HepG2 (cell line): ENCODE results near the gene POU3F3. TPM values are rescaled to one million over a fixed set of nuclear protein-coding genes. Genes with fewer than 3 reads are reported as not detected.

Experiments
- BRF2 ChIP-seq: sonication (generic); formaldehyde crosslinking; IDR thresholded peaks from 2 replicates; pipeline ENCODE4 v1.8.1; 2022; ENCODE audit warnings: mild to moderate bottlenecking, missing genetic modification reagents
- FOXO4 ChIP-seq: sonication (generic); formaldehyde crosslinking; conservative IDR thresholded peaks from 2 replicates; pipeline ENCODE4 v1.8.1; 2023; ENCODE audit warnings: missing genetic modification reagents
- GFI1 ChIP-seq: sonication (generic); formaldehyde crosslinking; IDR thresholded peaks from 2 replicates; pipeline ENCODE4 v1.5.0; 2020; ENCODE audit warnings: missing genetic modification reagents, mild to moderate bottlenecking, borderline replicate concordance
- GLI4 ChIP-seq: sonication (generic); formaldehyde crosslinking; IDR thresholded peaks from 2 replicates; pipeline ENCODE4 v1.5.1; 2020; ENCODE audit warnings: missing genetic modification reagents, mild to moderate bottlenecking, moderate library complexity, borderline replicate concordance
- HNRNPUL1 ChIP-seq: fragments of 200-400 bp; formaldehyde crosslinking; IDR thresholded peaks from 2 replicates; pipeline ENCODE4 v1.6.1; 2017; ENCODE audit warnings: low read depth, mild to moderate bottlenecking, low read length, moderate library complexity
- POLR2AphosphoS5 ChIP-seq: IDR thresholded peaks from 2 replicates; pipeline ENCODE4 v1.6.1; 2012; ENCODE audit warnings: low read depth, low read length
- SIX4 ChIP-seq: sonication (generic); formaldehyde crosslinking; IDR thresholded peaks from 2 replicates; pipeline ENCODE4 v1.4.0; 2020; ENCODE audit warnings: missing genetic modification reagents
- SRY ChIP-seq: sonication (generic); formaldehyde crosslinking; IDR thresholded peaks from 2 replicates; pipeline ENCODE4 v1.8.0; 2022; ENCODE audit warnings: mild to moderate bottlenecking, missing genetic modification reagents
- TEAD2 ChIP-seq: sonication (generic); formaldehyde crosslinking; IDR thresholded peaks from 2 replicates; pipeline ENCODE4 v1.9.0; 2021; ENCODE audit warnings: missing genetic modification reagents
- ZBTB8A ChIP-seq: sonication (generic); formaldehyde crosslinking; IDR thresholded peaks from 2 replicates; pipeline ENCODE4 v1.4.0; 2020; ENCODE audit warnings: mild to moderate bottlenecking, low read depth, missing genetic modification reagents, borderline replicate concordance
- ZFAT ChIP-seq: sonication (generic); formaldehyde crosslinking; conservative IDR thresholded peaks from 2 replicates; pipeline ENCODE4 v1.8.1; 2023; ENCODE audit warnings: missing genetic modification reagents, inconsistent platforms
- ZFX ChIP-seq: sonication (generic); formaldehyde crosslinking; IDR thresholded peaks from 2 replicates; pipeline ENCODE4 v1.4.0; 2020; ENCODE audit warnings: mild to moderate bottlenecking, low read depth, missing genetic modification reagents, moderate library complexity
- ZNF777 ChIP-seq: sonication (generic); formaldehyde crosslinking; IDR thresholded peaks from 2 replicates; pipeline ENCODE4 v1.4.0; 2020; ENCODE audit warnings: missing genetic modification reagents
- ZNF792 ChIP-seq: IDR thresholded peaks from 2 replicates; pipeline ENCODE4 v1.6.1; 2016
- polyA plus RNA-seq, 8 experiments: library from polyadenylated mRNA; depleted of rRNA in 3 of 8; stranded (reverse) in 7 of 8; unstranded in 1 of 8; fragments of >200 nt; fragmentation: Illumina TruSeq in 4 of 8; extraction: Trizol in 4 of 8; gene quantifications; 2 replicates each; pipeline versions ENCODE4 v1.2.1 to v1.2.3, GENCODE V29; 2011 to 2016; ENCODE audit warnings: low read depth in 4 of 8, missing spikeins in 1 of 8, mixed read lengths in 1 of 8; ENCODE audit not compliant: insufficient read depth in 1 of 8
- total RNA-seq, 5 experiments: library from RNA; depleted of rRNA; stranded (reverse); fragments of >200 nt; fragmentation: Illumina TruSeq; extraction: Trizol; gene quantifications; 2 replicates each; pipeline ENCODE4 v1.2.3, GENCODE V29; 2016; ENCODE audit warnings: low read depth in 1 of 5
- TF ChIP-seq, protein P1 (sequence below): sonication (generic); formaldehyde crosslinking; IDR thresholded peaks from 2 replicates; pipeline ENCODE4 v1.8.1; 2023; ENCODE audit warnings: mild to moderate bottlenecking, missing genetic modification reagents
- TF ChIP-seq, protein P2 (sequence below): sonication (generic); formaldehyde crosslinking; IDR thresholded peaks from 2 replicates; pipeline ENCODE4 v1.4.0; 2020; ENCODE audit warnings: missing genetic modification reagents
- TF ChIP-seq, protein P3 (sequence below): sonication (generic); formaldehyde crosslinking; IDR thresholded peaks from 2 replicates; pipeline ENCODE4 v1.4.0; 2020; ENCODE audit warnings: missing genetic modification reagents, borderline replicate concordance
- TF ChIP-seq, protein P4 (sequence below): sonication (generic); formaldehyde crosslinking; IDR thresholded peaks from 2 replicates; pipeline ENCODE4 v1.5.0; 2020; ENCODE audit warnings: mild to moderate bottlenecking, missing genetic modification reagents

Gene POU3F3
- total and polyA plus RNA-seq, 2 of the 13 experiments (the other 11 are each of a cell fraction or from before 2014, with no cell fraction given) = not detected

- TF ChIP-seq, protein P1, sequence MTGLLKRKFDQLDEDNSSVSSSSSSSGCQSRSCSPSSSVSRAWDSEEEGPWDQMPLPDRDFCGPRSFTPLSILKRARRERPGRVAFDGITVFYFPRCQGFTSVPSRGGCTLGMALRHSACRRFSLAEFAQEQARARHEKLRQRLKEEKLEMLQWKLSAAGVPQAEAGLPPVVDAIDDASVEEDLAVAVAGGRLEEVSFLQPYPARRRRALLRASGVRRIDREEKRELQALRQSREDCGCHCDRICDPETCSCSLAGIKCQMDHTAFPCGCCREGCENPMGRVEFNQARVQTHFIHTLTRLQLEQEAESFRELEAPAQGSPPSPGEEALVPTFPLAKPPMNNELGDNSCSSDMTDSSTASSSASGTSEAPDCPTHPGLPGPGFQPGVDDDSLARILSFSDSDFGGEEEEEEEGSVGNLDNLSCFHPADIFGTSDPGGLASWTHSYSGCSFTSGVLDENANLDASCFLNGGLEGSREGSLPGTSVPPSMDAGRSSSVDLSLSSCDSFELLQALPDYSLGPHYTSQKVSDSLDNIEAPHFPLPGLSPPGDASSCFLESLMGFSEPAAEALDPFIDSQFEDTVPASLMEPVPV (CRISPR knock-in tag) = no peak
- TF ChIP-seq ZBTB8A (CRISPR knock-in tag) = no peak
- TF ChIP-seq ZNF792 (CRISPR knock-in tag) = no peak
- TF ChIP-seq GFI1 (CRISPR knock-in tag) = no peak
- no peak for TF ChIP-seq POLR2AphosphoS5
- TF ChIP-seq ZFX (CRISPR knock-in tag) = peak; percentile 70
- no peak for TF ChIP-seq ZFAT (CRISPR knock-in tag)
- TF ChIP-seq TEAD2 (CRISPR knock-in tag) = 0 out of 2 replicates have a peak, but pooled peaks have one; percentile 34
- no peak for TF ChIP-seq BRF2 (CRISPR knock-in tag)
- TF ChIP-seq, protein P2, sequence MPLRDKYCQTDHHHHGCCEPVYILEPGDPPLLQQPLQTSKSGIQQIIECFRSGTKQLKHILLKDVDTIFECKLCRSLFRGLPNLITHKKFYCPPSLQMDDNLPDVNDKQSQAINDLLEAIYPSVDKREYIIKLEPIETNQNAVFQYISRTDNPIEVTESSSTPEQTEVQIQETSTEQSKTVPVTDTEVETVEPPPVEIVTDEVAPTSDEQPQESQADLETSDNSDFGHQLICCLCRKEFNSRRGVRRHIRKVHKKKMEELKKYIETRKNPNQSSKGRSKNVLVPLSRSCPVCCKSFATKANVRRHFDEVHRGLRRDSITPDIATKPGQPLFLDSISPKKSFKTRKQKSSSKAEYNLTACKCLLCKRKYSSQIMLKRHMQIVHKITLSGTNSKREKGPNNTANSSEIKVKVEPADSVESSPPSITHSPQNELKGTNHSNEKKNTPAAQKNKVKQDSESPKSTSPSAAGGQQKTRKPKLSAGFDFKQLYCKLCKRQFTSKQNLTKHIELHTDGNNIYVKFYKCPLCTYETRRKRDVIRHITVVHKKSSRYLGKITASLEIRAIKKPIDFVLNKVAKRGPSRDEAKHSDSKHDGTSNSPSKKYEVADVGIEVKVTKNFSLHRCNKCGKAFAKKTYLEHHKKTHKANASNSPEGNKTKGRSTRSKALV (CRISPR knock-in tag) = peak; percentile 97
- no peak for TF ChIP-seq HNRNPUL1
- TF ChIP-seq SRY (CRISPR knock-in tag) = 0 out of 2 replicates have a peak, but pooled peaks have one; percentile 59
- no peak for TF ChIP-seq SIX4 (CRISPR knock-in tag)
- no peak for TF ChIP-seq FOXO4 (CRISPR knock-in tag)
- TF ChIP-seq, protein P3, sequence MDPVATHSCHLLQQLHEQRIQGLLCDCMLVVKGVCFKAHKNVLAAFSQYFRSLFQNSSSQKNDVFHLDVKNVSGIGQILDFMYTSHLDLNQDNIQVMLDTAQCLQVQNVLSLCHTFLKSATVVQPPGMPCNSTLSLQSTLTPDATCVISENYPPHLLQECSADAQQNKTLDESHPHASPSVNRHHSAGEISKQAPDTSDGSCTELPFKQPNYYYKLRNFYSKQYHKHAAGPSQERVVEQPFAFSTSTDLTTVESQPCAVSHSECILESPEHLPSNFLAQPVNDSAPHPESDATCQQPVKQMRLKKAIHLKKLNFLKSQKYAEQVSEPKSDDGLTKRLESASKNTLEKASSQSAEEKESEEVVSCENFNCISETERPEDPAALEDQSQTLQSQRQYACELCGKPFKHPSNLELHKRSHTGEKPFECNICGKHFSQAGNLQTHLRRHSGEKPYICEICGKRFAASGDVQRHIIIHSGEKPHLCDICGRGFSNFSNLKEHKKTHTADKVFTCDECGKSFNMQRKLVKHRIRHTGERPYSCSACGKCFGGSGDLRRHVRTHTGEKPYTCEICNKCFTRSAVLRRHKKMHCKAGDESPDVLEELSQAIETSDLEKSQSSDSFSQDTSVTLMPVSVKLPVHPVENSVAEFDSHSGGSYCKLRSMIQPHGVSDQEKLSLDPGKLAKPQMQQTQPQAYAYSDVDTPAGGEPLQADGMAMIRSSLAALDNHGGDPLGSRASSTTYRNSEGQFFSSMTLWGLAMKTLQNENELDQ (CRISPR knock-in tag) = no peak
- 0 out of 2 replicates have a peak, but pooled peaks have one; percentile 57 for TF ChIP-seq ZNF777 (CRISPR knock-in tag)
- TF ChIP-seq, protein P4, sequence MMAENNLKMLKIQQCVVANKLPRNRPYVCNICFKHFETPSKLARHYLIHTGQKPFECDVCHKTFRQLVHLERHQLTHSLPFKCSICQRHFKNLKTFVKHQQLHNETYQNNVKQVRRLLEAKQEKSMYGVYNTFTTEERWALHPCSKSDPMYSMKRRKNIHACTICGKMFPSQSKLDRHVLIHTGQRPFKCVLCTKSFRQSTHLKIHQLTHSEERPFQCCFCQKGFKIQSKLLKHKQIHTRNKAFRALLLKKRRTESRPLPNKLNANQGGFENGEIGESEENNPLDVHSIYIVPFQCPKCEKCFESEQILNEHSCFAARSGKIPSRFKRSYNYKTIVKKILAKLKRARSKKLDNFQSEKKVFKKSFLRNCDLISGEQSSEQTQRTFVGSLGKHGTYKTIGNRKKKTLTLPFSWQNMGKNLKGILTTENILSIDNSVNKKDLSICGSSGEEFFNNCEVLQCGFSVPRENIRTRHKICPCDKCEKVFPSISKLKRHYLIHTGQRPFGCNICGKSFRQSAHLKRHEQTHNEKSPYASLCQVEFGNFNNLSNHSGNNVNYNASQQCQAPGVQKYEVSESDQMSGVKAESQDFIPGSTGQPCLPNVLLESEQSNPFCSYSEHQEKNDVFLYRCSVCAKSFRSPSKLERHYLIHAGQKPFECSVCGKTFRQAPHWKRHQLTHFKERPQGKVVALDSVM (CRISPR knock-in tag) = no peak
- no peak for TF ChIP-seq GLI4 (CRISPR knock-in tag)
Measured at GRCh38 chr2:104872866-104873688, 19.2 kb downstream of the POU3F3 start (continued).
